ENCODE data around the gene WFDC1. TPM values are rescaled to one million over a fixed set of nuclear protein-coding genes. Genes with fewer than 3 reads are reported as not detected.
"Not testable (repeated sequence)": the region's sequence is repeated elsewhere in the genome, so short reads cannot be mapped to it uniquely, and the experiment has no call there.

WFDC1 gene
- total RNA-seq, 1 donor from 2014 or later, result not detected

DNA sequence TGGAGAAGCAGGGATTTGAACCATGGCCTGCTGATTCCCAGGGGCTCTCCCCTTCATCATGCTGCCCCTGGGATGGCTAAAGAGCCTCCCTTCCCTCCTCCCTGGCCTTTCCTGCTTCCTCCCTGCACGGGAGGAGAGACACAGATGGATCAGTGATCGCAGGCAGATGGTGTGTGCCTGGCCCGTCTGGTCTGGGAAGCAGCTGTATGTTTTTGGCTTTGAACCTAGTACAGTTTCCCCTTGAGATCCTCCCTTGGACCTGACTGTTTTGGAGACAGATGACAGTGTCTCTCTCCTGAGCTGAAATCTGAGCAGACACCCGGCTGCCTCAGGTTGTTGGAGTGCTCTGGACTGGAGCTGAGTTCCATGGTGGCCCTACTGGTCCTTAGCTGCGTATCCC, 44.6 kb downstream of the WFDC1 start:
- Mint-ChIP-seq H3K27ac (ENCODE audit: unreplicated experiment) (no peak overlapping the region), H3K9me3 (ENCODE audit: unreplicated experiment) (peaks cover 3% of the 10 kb centered on the region), H3K4me3 (ENCODE audit: unreplicated experiment) (no peak overlapping the region), H3K27me3 (ENCODE audit: unreplicated experiment) (no peaks in the 10 kb centered on the region), H3K4me1 (ENCODE audit: unreplicated experiment) (peaks cover 3% of the 10 kb centered on the region), H3K36me3 (ENCODE audit: low read depth, unreplicated experiment) (no peaks in the 10 kb centered on the region)
- no peak for DNase-seq (ENCODE audit: low spot score)
- TF ChIP-seq CTCF (IDR thresholded peaks at IDR 0.05; ENCODE audit: unreplicated experiment), result no peak

GRCh38 chr16:84339766-84340165, 45.1 kb downstream of the WFDC1 start:
- Mint-ChIP-seq H3K27ac (ENCODE audit: unreplicated experiment) (no peak overlapping the region), H3K27me3 (ENCODE audit: unreplicated experiment) (no peaks in the 10 kb centered on the region), H3K9me3 (ENCODE audit: unreplicated experiment) (peaks cover 3% of the 10 kb centered on the region), H3K36me3 (ENCODE audit: low read depth, unreplicated experiment) (no peaks in the 10 kb centered on the region), H3K4me1 (ENCODE audit: unreplicated experiment) (peaks cover 3% of the 10 kb centered on the region), H3K4me3 (ENCODE audit: unreplicated experiment) (no peak overlapping the region)
- no peak for TF ChIP-seq CTCF (IDR thresholded peaks at IDR 0.05; ENCODE audit: unreplicated experiment)
- no peak for DNase-seq (ENCODE audit: low spot score)

- no peak overlapping the region for H3K4me3 Mint-ChIP-seq (ENCODE audit: unreplicated experiment)
- TF ChIP-seq CTCF (IDR thresholded peaks at IDR 0.05; ENCODE audit: unreplicated experiment), result no peak
Measured at GRCh38 chr16:84340325-84341040, 45.8 kb downstream of the WFDC1 start.

GRCh38 chr16:84341528-84342295, 47.0 kb downstream of the WFDC1 start:
- no peak for TF ChIP-seq CTCF (IDR thresholded peaks at IDR 0.05; ENCODE audit: unreplicated experiment)
- no peaks in the 10 kb centered on the region for H3K36me3 Mint-ChIP-seq (ENCODE audit: low read depth, unreplicated experiment)
- no peak overlapping the region for H3K4me3 Mint-ChIP-seq (ENCODE audit: unreplicated experiment)
- DNase-seq (ENCODE audit: low spot score), result no peak
- H3K27ac Mint-ChIP-seq (ENCODE audit: unreplicated experiment), result peak overlapping the region; percentile 39
- H3K27me3 Mint-ChIP-seq (ENCODE audit: unreplicated experiment), result no peaks in the 10 kb centered on the region
- H3K4me1 Mint-ChIP-seq (ENCODE audit: unreplicated experiment), result peaks cover 3% of the 10 kb centered on the region
- H3K9me3 Mint-ChIP-seq (ENCODE audit: unreplicated experiment), result peaks cover 3% of the 10 kb centered on the region

More at GRCh38 chr16:84340325-84341040, 45.8 kb downstream of the WFDC1 start:
- no peaks in the 10 kb centered on the region for H3K36me3 Mint-ChIP-seq (ENCODE audit: low read depth, unreplicated experiment)
- peaks cover 3% of the 10 kb centered on the region for H3K4me1 Mint-ChIP-seq (ENCODE audit: unreplicated experiment)
- H3K27ac Mint-ChIP-seq (ENCODE audit: unreplicated experiment), result no peak overlapping the region
- no peak for DNase-seq (ENCODE audit: low spot score)
- peaks cover 3% of the 10 kb centered on the region for H3K9me3 Mint-ChIP-seq (ENCODE audit: unreplicated experiment)
- no peaks in the 10 kb centered on the region for H3K27me3 Mint-ChIP-seq (ENCODE audit: unreplicated experiment)

- H3K9me3 Mint-ChIP-seq (ENCODE audit: unreplicated experiment); H3K4me3 Mint-ChIP-seq (ENCODE audit: unreplicated experiment); H3K27me3 Mint-ChIP-seq (ENCODE audit: unreplicated experiment); H3K27ac Mint-ChIP-seq (ENCODE audit: unreplicated experiment); DNase-seq (ENCODE audit: low spot score); H3K36me3 Mint-ChIP-seq (ENCODE audit: low read depth, unreplicated experiment); H3K4me1 Mint-ChIP-seq (ENCODE audit: unreplicated experiment): not testable (repeated sequence)
Measured at GRCh38 chr16:84343800-84344199, 49.1 kb downstream of the WFDC1 start.

Measured in endothelial cell (in vitro differentiated cells).